GM21786 (cell line): ENCODE measurements around the gene LAPTM4A.
"Not testable (repeated sequence)": the region's sequence is repeated elsewhere in the genome, so short reads cannot be mapped to it uniquely, and the experiment has no call there.

Experiments used
- ATAC-seq: cut with Tn5 transposase; IDR thresholded peaks from one replicate; pipeline ENCODE4 v1.9.1; 2021; ENCODE audit not compliant: unreplicated experiment

The LAPTM4A gene

DNA sequence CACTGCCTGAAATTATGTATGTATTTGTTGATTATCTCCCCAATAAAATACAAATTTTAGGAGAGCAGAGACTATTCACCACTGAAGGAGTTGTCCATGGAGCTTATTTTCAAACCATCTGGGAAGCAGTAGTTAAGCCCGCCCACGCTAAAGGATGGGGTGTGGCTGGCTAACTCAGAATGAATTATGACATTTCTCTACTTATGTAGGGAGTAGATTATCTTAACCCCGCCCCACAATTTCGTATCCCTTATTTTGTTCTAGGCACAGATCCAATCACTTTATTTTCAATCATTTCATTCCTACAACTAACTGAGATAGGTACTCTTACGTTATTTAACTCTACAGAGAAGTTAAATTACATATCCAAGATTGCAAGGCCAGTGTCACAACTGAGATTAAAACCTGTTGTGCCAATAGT lies 1.4 kb upstream of the LAPTM4A start:
- ATAC-seq = no peak

DNA sequence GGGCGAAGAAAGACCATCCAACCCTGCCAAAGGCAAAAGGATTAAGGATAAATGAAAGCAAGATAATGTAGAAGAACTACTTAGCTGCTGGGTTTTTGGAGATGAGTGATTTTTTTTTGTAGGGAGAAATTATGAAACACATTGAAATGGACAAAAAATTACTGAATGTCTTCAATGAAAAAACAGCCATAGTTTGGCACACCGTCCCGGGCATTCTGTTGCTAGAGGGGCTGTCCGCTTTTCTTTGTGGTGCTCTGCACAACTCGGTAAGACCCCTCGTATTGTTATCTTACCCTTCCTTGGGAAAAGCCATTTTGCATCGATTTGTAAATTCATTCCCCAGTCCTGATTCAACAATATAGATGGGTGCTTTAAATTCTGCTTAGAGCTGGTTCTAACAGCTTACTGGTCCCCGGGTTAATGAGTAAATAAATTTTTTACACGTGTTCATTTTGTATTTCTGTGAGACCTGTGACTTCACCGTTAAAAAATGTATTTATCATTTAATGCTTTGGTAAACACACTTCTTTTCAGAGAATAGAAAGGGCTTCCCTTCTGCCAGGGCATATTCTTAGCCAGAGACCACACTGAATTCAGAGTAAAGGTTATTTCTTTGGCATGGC lies 912 bp upstream of the LAPTM4A start:
- no peak for ATAC-seq

DNA sequence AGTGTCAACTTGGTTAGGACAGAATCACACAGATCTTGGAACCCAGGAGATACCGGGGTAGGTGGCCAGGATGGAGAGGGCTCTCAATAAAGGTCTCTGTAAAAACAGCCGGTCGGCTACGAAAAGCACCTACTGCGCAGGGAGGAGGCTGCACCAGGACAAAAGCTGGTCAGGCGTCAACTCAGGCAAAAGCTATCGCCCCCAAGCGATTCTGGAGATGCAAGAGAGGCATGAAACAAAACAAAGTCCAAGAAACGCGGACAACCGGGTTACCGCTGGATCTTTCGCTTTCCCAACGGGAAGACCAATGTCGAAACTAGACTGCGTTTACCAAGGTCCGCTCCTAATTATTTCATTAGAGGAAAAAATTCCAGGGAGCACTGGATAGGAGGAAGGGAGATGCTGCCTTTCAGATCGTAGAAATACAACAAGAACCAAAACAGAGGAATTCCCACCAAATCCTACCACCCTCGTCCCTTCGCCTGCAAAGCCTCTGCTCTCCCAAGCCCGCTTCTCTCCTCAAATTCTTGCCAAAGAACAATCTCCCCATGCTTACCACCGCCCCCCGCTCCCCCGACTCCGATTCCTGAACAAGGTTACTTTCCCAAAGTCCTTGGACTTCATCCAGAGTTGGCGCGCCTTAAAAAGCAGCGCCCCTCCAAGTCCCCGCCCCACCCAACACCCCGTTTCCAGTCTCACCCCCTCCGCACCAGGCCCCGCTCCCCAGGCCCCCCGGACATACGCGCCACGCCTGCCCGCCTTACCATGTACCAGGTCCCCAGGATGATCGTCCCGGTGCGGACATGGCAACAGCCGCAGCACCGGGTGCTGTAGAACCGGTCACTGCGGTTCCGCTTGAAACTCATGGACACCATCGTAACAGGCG lies 539 bp downstream of the LAPTM4A start:
- peak; percentile 14 for ATAC-seq

DNA sequence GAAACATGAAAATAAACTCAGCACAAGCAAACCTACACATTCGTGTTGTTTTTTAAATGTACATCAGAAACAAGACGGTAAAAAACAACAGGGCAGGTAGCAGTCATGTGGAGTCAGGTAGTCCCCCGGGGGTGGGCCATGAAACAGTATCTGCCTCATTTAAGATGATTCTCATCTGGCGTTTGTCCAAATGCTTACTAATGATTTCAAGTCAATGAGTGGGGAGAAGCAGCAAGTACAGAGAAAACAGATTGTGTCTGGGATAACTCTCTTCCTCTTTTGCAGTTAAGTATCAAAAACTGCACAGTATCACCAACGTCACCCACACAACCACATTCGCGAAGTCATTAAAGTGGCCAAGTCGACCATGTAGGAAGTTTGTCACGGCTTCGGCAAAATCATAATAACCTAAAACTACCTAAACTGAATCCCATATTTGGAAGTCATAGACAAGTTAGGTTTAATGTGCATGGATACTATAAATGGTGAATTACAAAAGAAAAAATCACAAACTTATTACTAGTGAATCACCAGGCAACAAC lies 1.3 kb downstream of the LAPTM4A start:
- peak; percentile 27 for ATAC-seq

DNA sequence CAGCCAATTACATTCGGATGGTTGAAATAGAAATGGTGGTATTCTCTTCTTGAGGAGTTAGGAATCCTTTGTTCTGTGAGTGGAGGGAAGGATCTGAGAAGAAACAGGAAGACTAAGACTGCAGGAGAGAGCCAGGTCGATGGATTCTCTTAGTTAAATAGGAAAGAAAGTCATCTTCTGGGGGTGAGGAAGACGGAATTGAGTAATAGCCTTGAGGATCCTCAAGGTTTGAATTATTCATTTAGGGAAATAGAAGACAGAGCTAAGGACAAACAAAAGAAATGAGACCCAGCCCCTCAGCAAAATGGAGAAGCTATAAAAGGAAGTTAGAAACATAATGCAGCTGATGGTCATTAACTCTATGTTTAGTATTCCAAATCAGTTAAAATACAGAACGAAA lies 1.8 kb downstream of the LAPTM4A start:
- no peak for ATAC-seq

DNA sequence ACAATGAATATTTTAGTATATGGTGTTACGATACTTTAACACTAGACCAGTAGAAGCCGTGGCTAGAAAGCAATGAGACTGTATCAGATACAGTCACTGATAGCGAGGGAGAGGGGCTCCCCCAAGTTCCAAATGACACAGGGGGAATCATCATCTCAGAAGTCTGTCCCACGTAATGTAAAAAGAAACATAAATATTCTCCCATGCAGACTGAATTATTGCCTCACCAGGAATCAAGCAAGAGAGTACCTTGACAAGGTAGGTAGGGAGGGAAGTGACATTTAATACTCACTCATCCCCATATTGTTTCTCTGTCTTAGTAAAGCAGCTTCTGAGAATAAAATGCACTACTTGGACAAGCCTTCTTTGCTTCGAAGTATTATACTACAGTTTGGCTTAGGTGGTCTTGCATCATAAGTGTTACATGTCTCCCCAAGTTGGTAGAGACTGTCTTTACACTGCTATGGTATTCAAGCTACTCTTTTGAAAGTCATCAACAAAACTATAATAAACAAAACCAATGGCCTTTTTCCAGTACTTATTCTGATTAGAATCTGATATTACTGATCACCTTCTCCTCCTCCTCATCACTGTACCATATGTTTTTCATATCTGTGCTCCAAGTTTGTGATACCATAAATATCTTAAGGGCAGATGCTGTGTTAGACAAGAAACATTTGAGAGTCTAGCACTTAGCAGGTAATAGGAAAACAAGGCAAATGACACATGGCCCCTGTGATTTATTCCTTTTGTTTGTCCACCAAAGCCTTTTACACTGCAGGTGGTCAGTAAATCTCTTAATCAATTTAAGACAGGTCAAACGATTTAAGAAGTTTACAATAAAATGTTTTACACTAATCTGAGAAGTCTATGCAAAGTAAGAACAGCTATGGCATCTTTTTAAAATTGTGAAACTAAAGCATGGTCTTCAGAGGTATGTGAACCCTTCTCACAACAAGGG lies 2.7 kb downstream of the LAPTM4A start:
- no peak for ATAC-seq

DNA sequence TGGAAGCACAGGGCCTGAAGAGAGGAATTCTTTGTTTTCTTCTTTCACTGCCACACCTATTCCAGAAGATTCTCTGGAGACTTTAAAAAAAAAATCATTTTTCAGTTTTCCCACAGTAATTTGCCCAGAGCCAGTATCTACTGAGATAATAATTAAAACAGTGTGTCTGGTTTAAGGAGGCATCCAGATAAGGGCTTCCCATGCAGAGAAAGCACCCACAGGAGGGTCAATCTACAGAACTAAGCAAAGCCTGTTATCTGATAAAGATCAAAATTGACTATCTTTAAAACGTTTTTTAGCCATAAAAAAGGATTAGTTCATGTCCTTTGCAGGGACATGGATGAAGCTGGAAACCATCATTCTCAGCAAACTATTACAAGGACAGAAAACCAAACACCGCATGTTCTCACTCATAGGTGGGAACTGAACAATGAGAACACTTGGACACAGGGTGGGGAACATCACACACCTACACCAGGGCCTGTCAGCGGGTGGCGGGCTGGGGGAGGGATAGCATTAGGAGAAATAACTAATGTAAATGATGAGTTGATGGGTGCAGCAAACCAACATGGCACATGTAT lies 5.6 kb downstream of the LAPTM4A start:
- ATAC-seq = not testable (repeated sequence)

DNA sequence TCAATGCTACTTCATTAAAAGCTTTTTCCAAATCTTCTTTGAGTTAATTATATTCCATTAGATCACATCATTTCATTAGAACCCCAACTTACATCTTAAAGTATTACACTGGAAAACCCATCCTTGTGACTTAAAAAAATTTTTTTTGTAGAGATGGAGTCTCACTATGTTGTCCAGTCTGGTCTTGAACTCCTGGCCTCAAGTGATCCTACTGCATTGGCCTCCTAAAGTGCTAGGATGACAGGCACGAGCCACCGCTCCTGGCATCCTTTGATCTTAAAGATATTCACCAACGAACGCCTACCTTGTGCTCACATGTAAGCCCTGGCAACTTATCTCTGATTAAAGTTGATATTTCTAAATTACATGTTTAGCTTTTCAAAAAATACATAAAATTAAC lies 6.7 kb downstream of the LAPTM4A start:
- ATAC-seq = no peak

DNA sequence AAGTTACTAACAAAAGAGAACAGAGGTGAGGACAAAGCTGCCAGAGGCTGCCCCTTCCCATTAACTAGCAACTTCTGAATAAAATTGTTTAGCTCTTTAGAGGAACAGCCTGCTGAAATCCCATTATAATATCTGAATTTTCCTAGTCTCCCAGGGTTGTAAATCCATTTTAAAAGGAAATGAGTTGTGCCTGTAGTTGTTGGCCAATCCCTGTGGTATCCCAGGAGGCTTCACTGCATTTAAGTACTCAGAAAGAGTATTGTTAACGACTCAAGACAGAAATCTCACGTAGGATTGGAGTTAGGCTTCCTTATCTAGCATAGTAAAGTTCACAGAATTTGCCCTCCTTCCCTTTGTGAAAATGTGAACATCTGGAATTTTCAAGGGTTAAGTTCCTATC lies 8.9 kb downstream of the LAPTM4A start:
- ATAC-seq = no peak

DNA sequence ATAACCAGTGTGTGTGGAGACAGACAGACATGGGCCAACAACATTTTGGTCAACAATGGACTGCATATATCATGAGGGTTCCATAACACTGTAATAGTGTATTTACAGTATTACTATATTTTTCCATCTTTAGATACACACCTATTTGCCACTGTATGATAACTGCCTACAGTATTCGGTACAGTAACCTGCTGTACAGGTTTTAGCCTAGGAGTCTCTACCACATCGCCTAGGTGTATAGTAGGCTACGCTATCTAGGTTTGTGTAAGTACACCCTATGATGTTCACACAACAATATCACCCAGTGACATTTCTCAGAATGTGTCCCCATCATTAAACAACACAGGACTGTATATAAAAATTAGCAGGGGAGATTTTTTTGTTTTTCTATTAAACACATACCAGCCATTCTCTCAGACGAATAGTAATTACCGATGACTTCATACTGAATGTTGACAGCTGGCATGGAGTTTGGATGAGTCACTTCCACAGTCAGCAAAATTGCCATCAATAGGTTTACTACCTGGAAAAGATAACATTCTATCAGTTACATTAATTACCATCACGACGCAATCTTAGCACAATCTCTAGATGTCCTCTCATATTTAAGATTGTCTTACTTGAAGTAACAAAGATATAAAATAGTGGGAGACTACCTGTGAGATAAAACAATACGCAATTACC lies 10.8 kb downstream of the LAPTM4A start:
- ATAC-seq = no peak

DNA sequence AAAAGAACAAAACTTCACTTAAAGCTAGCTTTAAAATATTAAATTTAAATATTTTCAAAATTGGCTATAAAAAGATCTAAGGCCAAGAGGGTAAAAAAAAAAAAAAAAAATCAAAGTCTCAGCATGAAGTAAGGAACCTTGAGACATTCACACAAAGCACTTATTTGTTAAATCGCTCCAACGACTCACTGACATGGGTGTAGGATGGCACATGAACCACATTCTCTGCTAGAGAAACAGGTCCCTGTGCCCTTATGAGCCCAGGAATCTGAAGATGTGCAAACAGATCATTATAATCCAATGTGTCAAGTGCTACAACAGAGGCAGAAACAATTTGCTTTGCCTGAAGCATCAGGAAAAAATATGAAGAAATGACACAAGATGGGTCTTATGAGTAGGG lies 13.8 kb downstream of the LAPTM4A start:
- no peak for ATAC-seq

DNA sequence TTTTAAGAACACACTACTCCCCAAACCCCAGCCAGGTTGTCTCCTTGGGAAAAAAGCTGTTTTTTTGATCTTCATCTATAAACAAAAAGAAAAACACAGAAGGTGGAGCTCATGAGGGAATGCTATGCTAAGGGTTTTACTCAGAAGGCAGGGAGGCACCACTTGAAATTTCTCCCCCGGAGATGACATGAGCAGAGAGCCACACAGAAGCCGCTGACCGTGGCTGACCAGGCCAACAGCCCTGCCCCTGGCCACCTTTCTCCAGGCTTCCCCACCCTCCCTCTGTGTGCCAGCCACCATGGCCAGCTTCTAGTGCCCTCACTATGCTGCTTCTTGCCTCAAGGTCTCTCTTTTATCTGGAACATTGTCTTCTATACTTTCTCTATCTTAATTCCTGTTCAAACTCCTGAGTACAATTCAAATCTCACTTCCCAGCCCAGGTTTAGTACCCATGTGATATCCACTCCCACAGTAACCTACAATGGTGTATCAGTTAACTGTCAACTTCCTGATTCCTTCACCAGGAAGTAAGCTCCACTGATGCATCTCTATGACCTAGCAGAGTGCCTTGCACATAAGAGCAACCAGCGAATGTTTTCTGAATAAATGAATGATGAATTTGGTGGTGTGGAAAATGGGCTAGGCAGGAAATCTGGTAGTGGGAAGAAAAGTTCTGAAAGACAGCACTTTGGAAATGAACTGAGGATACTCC lies 15.3 kb downstream of the LAPTM4A start:
- no peak for ATAC-seq

DNA sequence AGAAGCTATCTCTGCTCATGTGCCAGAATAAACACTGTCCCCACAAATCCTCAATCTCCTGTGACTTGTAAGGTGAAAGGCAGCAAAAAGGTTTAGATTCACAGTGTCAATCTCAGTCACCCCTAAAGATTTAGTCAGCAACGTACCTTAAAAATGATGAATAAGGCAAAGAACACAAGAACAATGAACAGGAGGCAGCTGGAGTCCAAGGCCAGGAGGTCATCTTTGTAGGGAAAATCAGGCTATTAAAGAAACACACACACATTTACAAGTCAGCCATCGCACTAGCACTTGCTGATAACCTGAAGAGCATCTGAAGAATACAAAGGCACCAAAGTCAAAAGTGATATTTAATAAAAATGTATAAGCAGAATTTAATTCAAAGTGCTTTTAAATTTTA lies 16.6 kb downstream of the LAPTM4A start:
- ATAC-seq = no peak

DNA sequence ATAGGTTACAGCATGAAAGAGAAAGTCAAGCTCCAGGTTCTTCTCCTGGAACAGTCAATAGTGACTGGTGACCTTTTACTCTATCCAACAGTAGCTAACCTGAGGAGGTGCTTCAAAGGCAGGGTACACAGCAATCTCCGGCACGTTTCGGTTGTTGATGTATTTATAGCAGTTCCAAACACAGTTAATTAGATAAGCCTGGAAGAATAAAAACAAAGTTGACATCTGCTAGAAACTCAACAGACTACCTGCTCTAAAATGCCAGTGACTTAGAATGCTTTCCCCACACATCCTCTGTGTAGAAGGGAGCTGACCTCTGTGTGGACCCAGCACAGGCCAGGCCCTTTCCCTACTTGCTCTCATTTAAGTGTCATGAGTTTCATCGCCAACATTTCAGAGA lies 17.2 kb downstream of the LAPTM4A start:
- no peak for ATAC-seq

DNA sequence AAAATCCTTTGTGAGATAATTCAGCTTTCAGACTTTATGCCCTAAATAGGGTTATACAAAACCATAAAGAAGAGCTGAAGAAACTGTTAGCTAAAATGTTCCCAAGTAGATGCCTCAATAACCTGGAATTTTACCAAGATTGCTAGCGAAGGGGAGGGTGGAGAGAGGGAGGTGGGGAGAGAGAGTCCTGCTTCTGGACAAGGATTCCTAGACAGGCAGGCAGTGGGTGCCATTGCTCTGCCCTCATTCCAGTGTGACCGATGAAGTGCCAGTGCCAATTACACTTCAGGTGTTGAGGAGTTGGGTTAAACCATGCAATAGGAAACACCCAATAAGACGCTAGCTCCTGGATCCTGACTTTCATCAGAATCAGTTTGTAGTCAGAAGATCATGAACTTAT lies 18.1 kb downstream of the LAPTM4A start:
- ATAC-seq = no peak

DNA sequence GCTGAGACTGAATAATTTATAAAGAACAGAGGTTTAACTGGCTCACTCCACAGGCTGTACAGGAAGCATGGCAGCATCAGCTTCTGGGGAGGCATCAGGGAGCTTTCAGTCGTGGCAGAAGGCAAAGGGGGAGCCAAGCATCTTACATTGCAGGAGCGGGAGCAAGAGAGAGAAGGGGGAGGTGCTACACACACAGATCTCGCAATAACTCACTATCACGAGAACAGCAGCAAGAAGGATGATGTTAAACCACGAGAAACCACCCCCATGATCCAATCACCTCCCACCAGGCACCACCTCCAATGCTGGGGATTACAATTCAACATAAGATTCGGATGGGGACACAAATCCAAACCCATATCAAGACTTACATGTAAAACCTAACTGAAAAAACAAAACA lies 21.2 kb downstream of the LAPTM4A start:
- no peak for ATAC-seq

DNA sequence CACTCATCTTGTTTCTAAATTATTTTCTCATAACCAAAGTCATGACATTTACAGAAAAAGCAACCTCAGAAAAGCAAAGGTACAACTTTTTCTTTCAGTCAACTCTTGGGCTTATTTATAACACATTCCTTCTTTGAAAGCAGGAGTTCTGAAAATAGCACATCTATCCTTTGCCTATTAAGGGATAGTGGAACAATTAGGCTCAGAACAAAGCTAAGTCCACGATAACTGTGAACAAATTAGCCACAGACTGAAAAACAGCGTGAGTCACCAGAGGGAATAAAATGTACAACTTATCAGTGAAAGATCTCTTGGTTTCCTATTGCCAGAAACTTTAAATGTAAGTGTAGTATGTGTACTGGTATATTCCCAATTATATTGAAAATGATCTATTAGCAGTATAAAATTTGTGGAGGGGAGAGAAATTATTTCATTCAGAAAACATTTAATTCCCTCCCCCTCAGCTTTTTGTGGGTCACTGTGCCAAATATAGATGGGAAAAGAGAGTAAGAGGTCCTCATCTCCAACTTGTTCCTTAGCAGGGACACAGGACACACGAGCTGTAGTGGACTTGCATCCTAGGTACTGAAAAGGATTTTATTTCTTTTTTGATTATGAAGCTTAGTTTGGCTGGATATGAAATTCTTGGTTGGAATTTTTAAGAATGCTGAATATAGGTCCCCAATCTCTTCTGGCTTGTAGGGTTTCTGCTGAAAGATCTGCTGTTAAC lies 23.6 kb downstream of the LAPTM4A start:
- no peak for ATAC-seq

DNA sequence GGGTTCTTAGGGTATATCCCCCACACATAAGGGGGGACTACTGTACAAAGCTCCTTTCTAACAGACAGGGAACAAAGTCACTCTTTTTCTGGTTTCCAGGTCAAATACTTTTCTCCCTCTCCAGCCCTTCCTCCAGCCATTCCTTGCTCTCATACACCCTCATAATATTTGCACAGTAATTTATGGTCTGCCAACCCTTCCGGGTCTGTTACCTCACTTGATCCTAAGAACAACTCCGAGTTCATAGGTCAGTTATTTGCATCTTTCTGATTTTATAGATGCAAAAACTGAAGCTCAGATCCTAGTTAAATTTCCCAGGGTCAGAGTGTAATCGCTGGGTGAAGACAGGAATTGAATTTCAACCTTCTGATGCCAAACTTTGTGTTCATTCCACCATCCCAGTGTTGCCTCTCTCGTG lies 24.2 kb downstream of the LAPTM4A start:
- ATAC-seq = no peak
